Measurements from ENCODE around the gene LYST.
"Not testable (repeated sequence)": the region's sequence is repeated elsewhere in the genome, so short reads cannot be mapped to it uniquely, and the experiment has no call there.

- peak; percentile 19 for TF ChIP-seq CTCF (IDR thresholded peaks at IDR 0.05; ENCODE audit: poor library complexity)
- TF ChIP-seq EZH2phosphoT487 (IDR thresholded peaks at IDR 0.05; ENCODE audit: low read depth, severe bottlenecking, unreplicated experiment) = not testable (repeated sequence)
These were observed 21.0 kb downstream of the LYST start for GRCh38 chr1:235845656-235846107.

Measured in hepatocyte (in vitro differentiated cells).